ENCODE measurements around the gene GPBP1.
"Not testable (repeated sequence)": the region's sequence is repeated elsewhere in the genome, so short reads cannot be mapped to it uniquely, and the experiment has no call there.

GPBP1 gene

DNA sequence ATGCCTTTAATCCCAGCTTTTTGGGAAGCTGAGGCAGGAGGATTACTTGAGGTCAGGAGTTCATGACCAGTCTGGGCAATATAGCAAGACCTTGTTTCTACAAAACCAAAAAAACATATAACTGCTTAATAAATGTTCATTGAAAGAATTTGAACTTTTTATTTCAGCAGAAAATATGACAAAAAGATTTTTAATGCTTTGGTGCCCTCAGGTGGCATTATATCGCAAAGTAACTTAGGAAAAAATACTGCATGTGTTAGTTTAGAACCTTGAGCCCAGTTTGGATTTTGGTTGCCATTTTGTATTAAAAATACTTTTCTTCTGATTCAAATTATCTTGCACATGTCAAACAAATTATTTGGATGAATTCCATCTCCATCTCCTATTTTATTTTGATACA is 103.2 kb downstream of the GPBP1 start:
- Histone ChIP-seq H3F3A (ENCODE audit: insufficient read depth, low read length) (no peaks in the 10 kb centered on the region), H3K9me2 (replicated peaks; ENCODE audit: insufficient read depth, low read length) (no peaks in the 10 kb centered on the region), H2AFZ (ENCODE audit: low read length) (no peak overlapping the region), H3K27me3 (replicated peaks; ENCODE audit: insufficient read depth, low read length) (no peaks in the 10 kb centered on the region), H3K27ac (ENCODE audit: low read length) (no peak overlapping the region), H3K4me2 (ENCODE audit: low read depth, low read length) (no peak overlapping the region), H3K9ac (ENCODE audit: low read length) (no peak overlapping the region), H3K4me1 (ENCODE audit: low read length) (no peaks in the 10 kb centered on the region), H3K4me3 (ENCODE audit: low read length) (no peak overlapping the region), H3K79me2 (ENCODE audit: low read length) (no peaks in the 10 kb centered on the region), H4K20me1 (ENCODE audit: insufficient read depth, low read length) (no peaks in the 10 kb centered on the region), H3K36me3 (replicated peaks; ENCODE audit: insufficient read depth, low read length) (no peaks in the 10 kb centered on the region), H3K9me3 (replicated peaks; ENCODE audit: insufficient read depth, low read length) (no peaks in the 10 kb centered on the region)
- peak; percentile 28 for DNase-seq
- TF ChIP-seq EZH2phosphoT487 (IDR thresholded peaks at IDR 0.05; ENCODE audit: low read length) (no peak), EZH2 (optimal IDR thresholded peaks at IDR 0.05; ENCODE audit: low read depth, low read length) (no peak)
- TF ChIP-seq, protein P1, sequence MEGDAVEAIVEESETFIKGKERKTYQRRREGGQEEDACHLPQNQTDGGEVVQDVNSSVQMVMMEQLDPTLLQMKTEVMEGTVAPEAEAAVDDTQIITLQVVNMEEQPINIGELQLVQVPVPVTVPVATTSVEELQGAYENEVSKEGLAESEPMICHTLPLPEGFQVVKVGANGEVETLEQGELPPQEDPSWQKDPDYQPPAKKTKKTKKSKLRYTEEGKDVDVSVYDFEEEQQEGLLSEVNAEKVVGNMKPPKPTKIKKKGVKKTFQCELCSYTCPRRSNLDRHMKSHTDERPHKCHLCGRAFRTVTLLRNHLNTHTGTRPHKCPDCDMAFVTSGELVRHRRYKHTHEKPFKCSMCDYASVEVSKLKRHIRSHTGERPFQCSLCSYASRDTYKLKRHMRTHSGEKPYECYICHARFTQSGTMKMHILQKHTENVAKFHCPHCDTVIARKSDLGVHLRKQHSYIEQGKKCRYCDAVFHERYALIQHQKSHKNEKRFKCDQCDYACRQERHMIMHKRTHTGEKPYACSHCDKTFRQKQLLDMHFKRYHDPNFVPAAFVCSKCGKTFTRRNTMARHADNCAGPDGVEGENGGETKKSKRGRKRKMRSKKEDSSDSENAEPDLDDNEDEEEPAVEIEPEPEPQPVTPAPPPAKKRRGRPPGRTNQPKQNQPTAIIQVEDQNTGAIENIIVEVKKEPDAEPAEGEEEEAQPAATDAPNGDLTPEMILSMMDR (IDR thresholded peaks at IDR 0.05; ENCODE audit: low read length): peak; percentile 27

- DNase-seq: no peak
- no peaks in the 10 kb centered on the region for H3K79me2 ChIP-seq (ENCODE audit: low read length)
- H3K9ac ChIP-seq (ENCODE audit: low read length): no peak overlapping the region
- H3K36me3 ChIP-seq (replicated peaks; ENCODE audit: insufficient read depth, low read length): no peaks in the 10 kb centered on the region; the same call in 1 of the 2 replicates
- H3K4me1 ChIP-seq (ENCODE audit: low read length): no peaks in the 10 kb centered on the region
- no peak overlapping the region for H3K4me3 ChIP-seq (ENCODE audit: low read length)
- H3F3A ChIP-seq (ENCODE audit: insufficient read depth, low read length): no peaks in the 10 kb centered on the region
- no peaks in the 10 kb centered on the region for H3K9me2 ChIP-seq (replicated peaks; ENCODE audit: insufficient read depth, low read length)
- no peak overlapping the region for H2AFZ ChIP-seq (ENCODE audit: low read length)
- no peak overlapping the region for H3K4me2 ChIP-seq (ENCODE audit: low read depth, low read length)
- no peaks in the 10 kb centered on the region for H4K20me1 ChIP-seq (ENCODE audit: insufficient read depth, low read length)
- no peaks in the 10 kb centered on the region for H3K9me3 ChIP-seq (replicated peaks; ENCODE audit: insufficient read depth, low read length)
- TF ChIP-seq EZH2 (optimal IDR thresholded peaks at IDR 0.05; ENCODE audit: low read depth, low read length): no peak
- no peak for TF ChIP-seq EZH2phosphoT487 (IDR thresholded peaks at IDR 0.05; ENCODE audit: low read length)
- TF ChIP-seq, protein P1 (IDR thresholded peaks at IDR 0.05; ENCODE audit: low read length): no peak
- H3K27ac ChIP-seq (ENCODE audit: low read length): no peak overlapping the region
- H3K27me3 ChIP-seq (replicated peaks; ENCODE audit: insufficient read depth, low read length): no peaks in the 10 kb centered on the region
These were observed 107.0 kb downstream of the GPBP1 start for GRCh38 chr5:57280853-57281252.

DNA sequence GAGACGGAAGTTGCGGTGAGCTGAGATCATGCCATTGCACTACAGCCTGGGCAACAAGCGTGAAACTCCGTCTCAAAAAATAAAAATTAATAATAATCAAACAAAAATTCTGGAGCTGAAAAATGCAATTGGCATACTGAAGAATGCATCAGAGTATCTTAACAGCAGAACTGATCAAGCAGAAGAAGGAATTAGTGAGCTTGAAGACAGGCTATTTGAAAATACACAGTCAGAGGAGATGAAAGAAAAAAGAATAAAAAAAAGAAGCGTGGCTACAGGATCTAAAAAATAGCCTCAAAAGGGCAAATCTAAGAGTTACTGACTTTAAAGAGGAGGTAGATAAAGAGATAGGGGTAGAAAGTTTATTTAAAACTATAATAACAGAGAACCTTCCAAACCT is 111.2 kb downstream of the GPBP1 start:
- not testable (repeated sequence) for DNase-seq; H3K9me3 ChIP-seq (replicated peaks; ENCODE audit: insufficient read depth, low read length); H3K27me3 ChIP-seq (replicated peaks; ENCODE audit: insufficient read depth, low read length); H3K4me1 ChIP-seq (ENCODE audit: low read length); H3K4me2 ChIP-seq (ENCODE audit: low read depth, low read length); H3K79me2 ChIP-seq (ENCODE audit: low read length); H3K4me3 ChIP-seq (ENCODE audit: low read length); H3K9ac ChIP-seq (ENCODE audit: low read length); H3K27ac ChIP-seq (ENCODE audit: low read length); H3K36me3 ChIP-seq (replicated peaks; ENCODE audit: insufficient read depth, low read length); H3F3A ChIP-seq (ENCODE audit: insufficient read depth, low read length); H3K9me2 ChIP-seq (replicated peaks; ENCODE audit: insufficient read depth, low read length); H4K20me1 ChIP-seq (ENCODE audit: insufficient read depth, low read length); H2AFZ ChIP-seq (ENCODE audit: low read length)

GRCh38 chr5:57291894-57292293 is 118.0 kb downstream of the GPBP1 start:
- no peaks in the 10 kb centered on the region for H4K20me1 ChIP-seq (ENCODE audit: insufficient read depth, low read length)
- no peak for DNase-seq
- H3K27me3 ChIP-seq (replicated peaks; ENCODE audit: insufficient read depth, low read length): no peaks in the 10 kb centered on the region
- H3K27ac ChIP-seq (ENCODE audit: low read length): no peak overlapping the region
- no peaks in the 10 kb centered on the region for H3K9me2 ChIP-seq (replicated peaks; ENCODE audit: insufficient read depth, low read length)
- H3K9me3 ChIP-seq (replicated peaks; ENCODE audit: insufficient read depth, low read length): no peaks in the 10 kb centered on the region
- H2AFZ ChIP-seq (ENCODE audit: low read length): no peak overlapping the region
- H3K4me1 ChIP-seq (ENCODE audit: low read length): no peaks in the 10 kb centered on the region
- no peak overlapping the region for H3K9ac ChIP-seq (ENCODE audit: low read length)
- no peaks in the 10 kb centered on the region for H3K36me3 ChIP-seq (replicated peaks; ENCODE audit: insufficient read depth, low read length)
- no peaks in the 10 kb centered on the region for H3F3A ChIP-seq (ENCODE audit: insufficient read depth, low read length)
- TF ChIP-seq, protein P1 (IDR thresholded peaks at IDR 0.05; ENCODE audit: low read length): no peak
- TF ChIP-seq EZH2 (optimal IDR thresholded peaks at IDR 0.05; ENCODE audit: low read depth, low read length) (no peak), EZH2phosphoT487 (IDR thresholded peaks at IDR 0.05; ENCODE audit: low read length) (no peak)
- H3K79me2 ChIP-seq (ENCODE audit: low read length): no peaks in the 10 kb centered on the region
- H3K4me3 ChIP-seq (ENCODE audit: low read length): no peak overlapping the region
- H3K4me2 ChIP-seq (ENCODE audit: low read depth, low read length): no peak overlapping the region
